Measurements from ENCODE around the gene RPL10L.

The RPL10L gene

DNA sequence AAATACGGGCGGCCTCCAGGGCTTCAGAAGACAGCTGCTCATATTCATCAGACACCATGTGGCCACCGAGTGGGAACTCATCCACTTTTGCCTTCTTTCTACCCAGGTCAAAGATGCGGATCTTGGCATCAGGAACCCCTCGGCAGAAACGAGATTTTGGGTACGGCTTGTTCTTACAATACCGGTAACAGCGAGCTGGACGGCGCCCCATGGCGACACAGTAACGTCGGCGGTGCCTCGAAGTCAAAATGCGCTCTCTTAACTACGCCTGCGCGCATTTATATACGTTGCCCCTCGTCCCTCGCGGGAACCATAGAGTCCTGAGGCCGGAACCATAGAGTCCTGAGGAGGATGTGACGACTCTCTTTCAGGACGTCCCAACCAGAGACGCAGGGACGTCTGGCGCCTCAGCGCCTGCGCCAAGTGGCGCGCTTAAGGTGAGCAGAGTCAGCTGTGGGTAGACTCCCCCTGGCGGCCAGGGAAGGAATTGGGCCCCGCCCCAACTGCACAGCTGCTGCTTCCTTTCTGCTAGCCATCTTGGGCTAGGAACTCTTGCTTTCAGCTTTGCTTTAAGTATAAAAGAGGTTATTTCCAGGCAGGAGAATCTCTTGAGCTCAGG, at the start of gene RPL10L:
TSS of gene RPL10L (minus strand) at position 256 of the 619 bp plus-strand sequence. CDS start at position 211, 45 bp downstream.
- DNase-seq (ENCODE audit: low read depth in 2 of 2) = no peak

DNA sequence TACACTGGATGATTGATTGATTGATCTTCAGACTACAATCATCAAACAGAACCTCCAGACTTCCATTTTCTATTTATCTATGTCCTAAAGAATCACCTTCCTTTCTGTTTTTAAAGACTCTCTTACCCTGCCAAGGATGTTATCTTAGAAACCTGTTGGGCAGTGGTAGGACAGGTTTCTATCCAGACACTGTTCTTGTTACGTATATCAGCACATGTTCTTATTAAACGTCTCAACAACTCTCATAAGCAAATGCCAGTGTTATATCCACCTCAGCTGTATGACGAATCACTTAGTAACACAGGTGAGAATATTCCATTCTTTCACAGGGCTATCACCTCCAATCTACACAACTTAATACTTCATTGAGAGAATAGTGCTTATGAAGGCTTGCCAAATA, 40.2 kb upstream of the RPL10L start:
- DNase-seq (ENCODE audit: low read depth in 2 of 2) = no peak

DNA sequence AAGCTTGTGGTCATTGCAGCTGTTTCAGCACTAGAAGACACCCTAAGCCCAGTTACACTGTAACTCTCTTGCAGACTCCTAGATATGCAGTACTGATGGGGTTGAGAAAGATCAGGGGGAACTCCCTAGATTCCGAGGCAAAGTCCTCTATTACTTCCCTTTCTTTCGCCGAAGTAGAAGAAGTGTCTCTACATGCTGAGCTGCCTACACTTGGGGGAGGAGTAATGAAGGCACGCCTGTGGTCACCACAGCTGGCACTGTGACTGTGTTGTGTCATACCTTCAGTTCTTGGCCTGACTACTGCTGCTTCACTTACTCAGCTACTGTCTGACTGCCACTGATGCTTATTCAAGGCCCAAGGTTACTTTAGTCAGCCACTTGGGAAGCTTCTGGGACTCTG, 35.1 kb upstream of the RPL10L start:
- no peak for DNase-seq (ENCODE audit: low read depth in 2 of 2)

DNA sequence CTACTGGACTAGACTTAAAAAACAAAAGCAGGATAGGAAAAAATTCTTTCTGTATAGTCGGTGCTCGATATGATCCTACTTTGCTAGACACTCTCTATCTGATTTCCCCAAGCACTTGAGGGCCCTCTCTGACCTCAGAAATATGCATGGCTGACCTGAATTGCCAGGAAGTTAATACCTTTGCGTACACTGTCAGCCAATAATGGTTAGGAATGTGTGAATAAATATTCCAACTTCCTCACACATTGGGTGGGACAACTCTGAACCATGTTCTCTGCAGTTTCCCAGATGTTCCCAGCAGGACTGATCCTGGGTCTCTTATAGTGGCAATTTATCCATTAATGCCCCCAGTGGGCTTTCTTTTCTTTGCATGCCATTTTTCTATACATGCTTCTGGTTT, 20.5 kb upstream of the RPL10L start:
- DNase-seq (ENCODE audit: low read depth in 2 of 2) = no peak

DNA sequence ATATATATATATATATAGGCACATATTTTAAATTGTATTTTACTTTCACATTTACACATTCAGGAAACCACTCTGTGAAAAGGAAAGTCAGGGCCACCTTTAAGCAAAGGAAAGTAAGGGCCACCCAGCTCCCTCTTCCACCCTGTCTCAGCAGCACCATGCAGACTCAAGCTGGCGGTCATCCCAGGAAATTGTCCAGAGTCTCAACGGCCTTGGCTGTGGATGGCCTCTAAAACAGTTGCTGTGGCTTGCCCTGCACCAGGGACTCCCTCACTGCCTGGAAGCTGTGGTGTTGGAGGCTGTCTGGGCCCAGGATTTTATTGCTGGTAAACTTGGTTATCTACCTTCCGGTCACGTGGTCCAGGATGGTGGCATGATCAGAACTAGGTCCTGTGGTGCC, 11.8 kb upstream of the RPL10L start:
- DNase-seq (ENCODE audit: low read depth in 2 of 2) = no peak

DNA sequence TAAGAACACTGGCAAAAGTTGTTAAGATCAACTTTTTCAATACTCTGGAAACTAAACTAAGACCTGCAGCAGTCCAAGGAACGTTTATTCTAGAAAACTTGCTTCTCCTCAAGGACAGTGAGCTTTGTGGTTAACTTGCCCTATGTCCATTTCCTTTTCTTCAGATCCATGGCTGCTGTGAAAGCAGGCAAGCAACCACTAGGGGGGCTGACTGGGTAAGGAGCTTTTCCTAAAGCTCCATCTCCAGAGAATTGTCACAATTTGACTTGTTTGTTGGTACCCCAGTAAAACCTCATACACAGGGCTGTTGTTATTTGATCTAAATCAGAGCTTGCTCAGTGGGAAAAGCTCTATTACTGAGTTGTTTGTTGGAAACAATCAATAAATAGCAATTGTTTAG, 10.1 kb upstream of the RPL10L start:
- DNase-seq (ENCODE audit: low read depth in 2 of 2) = no peak

DNA sequence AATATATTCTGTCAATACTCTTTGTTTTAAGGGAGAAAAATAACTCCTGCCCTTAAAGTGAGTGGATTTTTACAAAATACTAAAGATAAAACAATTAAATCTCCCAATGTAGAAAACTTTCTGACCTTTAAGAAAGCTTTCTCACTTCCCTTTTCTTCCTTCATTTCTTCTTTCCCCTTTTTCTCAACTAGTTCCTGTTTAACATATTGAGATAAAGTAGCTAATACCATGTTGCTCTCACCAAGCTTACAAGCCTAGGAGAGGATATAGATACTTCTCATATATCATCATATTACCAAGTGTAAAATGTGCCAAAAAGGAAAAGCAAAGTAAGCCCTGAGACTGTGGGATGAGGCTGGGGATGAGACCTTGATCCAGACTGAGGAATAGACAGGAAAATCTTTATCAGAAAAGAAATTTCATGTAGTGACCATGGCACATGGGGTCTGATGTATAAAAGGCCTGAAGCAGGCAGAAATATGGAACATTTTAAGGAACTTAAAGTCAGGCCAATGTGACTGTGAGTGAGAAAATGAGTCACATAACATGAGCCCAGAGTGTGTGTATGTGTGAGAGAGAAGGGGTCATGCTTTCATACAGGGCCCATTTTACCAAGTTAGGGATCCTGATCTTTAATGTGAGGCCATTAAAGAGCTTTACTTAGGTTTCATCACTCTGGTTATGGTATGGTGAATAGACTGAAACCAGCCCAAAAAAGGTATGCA, 1.6 kb upstream of the RPL10L start:
- DNase-seq (ENCODE audit: low read depth in 2 of 2) = no peak

DNA sequence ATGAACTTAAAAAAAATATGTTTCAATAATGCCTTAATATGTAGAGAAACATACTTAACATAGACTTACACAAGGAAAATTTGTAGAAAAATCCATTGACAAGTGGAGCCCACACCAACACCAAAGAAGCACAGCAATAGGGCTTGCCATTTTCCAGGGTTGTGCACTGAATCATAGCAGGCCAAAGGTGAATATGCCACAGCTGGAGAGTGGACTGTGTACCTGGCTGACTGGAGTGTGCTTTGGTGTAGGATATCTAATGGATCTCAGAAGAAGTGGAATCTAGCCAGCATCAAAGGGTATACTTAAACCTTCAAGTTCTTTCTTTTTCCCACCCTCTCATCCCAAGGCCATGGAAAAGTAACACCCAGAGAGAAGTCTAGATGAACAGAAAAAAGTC, 4.8 kb downstream of the RPL10L start:
- no peak for DNase-seq (ENCODE audit: low read depth in 2 of 2)

DNA sequence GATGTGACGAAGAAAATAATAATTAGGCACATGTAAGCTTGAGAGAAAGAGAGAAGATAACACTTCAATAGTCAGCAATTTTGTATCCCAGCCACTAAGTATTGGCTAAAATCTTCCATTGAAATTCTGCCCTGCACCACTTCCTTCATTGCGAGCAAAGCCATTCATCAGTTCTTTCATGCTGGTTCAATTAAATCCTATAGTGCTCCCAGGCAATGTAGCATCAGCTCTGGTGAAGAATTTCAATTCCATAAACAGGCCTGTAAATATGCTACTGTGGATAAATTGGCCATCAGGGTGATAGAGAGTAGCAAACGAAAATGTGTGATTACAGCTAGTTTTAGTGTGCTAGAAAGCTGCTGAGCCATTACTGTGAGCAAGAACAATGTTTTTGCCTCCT, 24.7 kb downstream of the RPL10L start:
- no peak for DNase-seq (ENCODE audit: low read depth in 2 of 2)
